Heart left ventricle (tissue), 16 donors: ENCODE data around the gene MRPL53. TPM values are rescaled to one million over a fixed set of nuclear protein-coding genes. Genes with fewer than 3 reads are reported as not detected.
A peak's percentile ranks its signal among the peaks of the same experiment; 100 is the strongest.

Experiments used
- ATAC-seq, 4 donors: fragments of 200-7000 bp; cut with Tn5 transposase; one replicate each; pipeline ENCODE4 v1.9.1; 2020 to 2022; ENCODE audit warnings: moderate library complexity in 4 of 4, mild to moderate bottlenecking in 3 of 4, moderate number of reproducible peaks in 1 of 4
- DNase-seq, 5 donors: peaks; one replicate each; pipeline ENCODE4 v3.0.0-alpha.2; 2020
- H3K27ac ChIP-seq, 12 donors: fragments of 200-600 bp; sonication (generic) in 4 of 12; one replicate each; pipeline versions ENCODE4 v1.5.0 to v1.8.0; 2016 to 2022; ENCODE audit warnings: mild to moderate bottlenecking in 2 of 12
- H3K27me3 ChIP-seq, 9 donors: fragments of 200-600 bp; sonication (generic) in 2 of 9; one replicate each; pipeline versions ENCODE4 v1.5.1 to v1.8.0; 2016 to 2022; ENCODE audit warnings: mild to moderate bottlenecking in 3 of 9
- H3K36me3 ChIP-seq, 9 donors: fragments of 200-600 bp; sonication (generic) in 2 of 9; one replicate each; pipeline versions ENCODE4 v1.5.0 to v1.8.0; 2018 to 2022; ENCODE audit warnings: mild to moderate bottlenecking in 2 of 9
- H3K4me1 ChIP-seq, 12 donors: fragments of 200-600 bp; sonication (generic) in 4 of 12; one replicate each; pipeline versions ENCODE4 v1.5.0 to v1.8.0; 2016 to 2022; ENCODE audit warnings: mild to moderate bottlenecking in 3 of 12
- H3K4me3 ChIP-seq, 12 donors: fragments of 200-600 bp; sonication (generic) in 4 of 12; one replicate each; pipeline versions ENCODE4 v1.5.0 to v1.8.0; 2017 to 2022; ENCODE audit warnings: mild to moderate bottlenecking in 9 of 12, moderate library complexity in 4 of 12
- H3K9me3 ChIP-seq, 12 donors: fragments of 200-600 bp; sonication (generic) in 4 of 12; one replicate each; pipeline versions ENCODE4 v1.5.0 to v1.8.0; 2016 to 2022; ENCODE audit warnings: mild to moderate bottlenecking in 1 of 12
- CTCF ChIP-seq, 12 donors: fragments of 200-600 bp; sonication (generic) in 4 of 12; IDR thresholded peaks; one replicate each; pipeline versions ENCODE4 v1.5.0 to v1.8.0; 2018 to 2022; ENCODE audit warnings: antibody characterized with exemption in 12 of 12, mild to moderate bottlenecking in 5 of 12
- POLR2A ChIP-seq, 2 donors: fragments of 450-650 bp; IDR thresholded peaks; one replicate each; pipeline ENCODE4 v1.6.1; 2017; ENCODE audit warnings: antibody characterized with exemption in 2 of 2, mild to moderate bottlenecking in 2 of 2, moderate library complexity in 2 of 2
- WGBS, 4 donors: extraction: QIAGEN DNeasy Blood & Tissue Kit in 2 of 4; methylation state at CpG; one replicate each; pipeline versions ENCODE4 v1.1.5 to v1.1.7; 2013 to 2018; 5-methylcytosine and 5-hydroxymethylcytosine counted together
- intact Hi-C, 10 donors: fragments of 100-400 bp; cut with DNase I; formaldehyde crosslinking; loops; one replicate each; pipeline versions ENCODE4 v1.11.1 to v1.14.2; 2022
- polyA plus RNA-seq, 2 donors: library from polyadenylated mRNA; stranded (reverse); fragments of 200-250 nt; gene quantifications; one replicate each; pipeline ENCODE4 v1.2.3, GENCODE V29; 2013
- total RNA-seq, 9 donors: library from RNA; depleted of rRNA in 2 of 9; stranded (reverse); fragments of >200 nt in 2 of 9; fragmentation: NEBNext Ultra II Directional in 3 of 9; extraction: Animal tissue kit (Norgen Biotek cat#: 25700) in 3 of 9; gene quantifications; one replicate each; pipeline versions ENCODE4 v1.1.0 to v1.2.4, GENCODE V29; 2016 to 2023
- donor health status: ischemic (EF 13 %, LVEDD 7.1; RV severe dilation, severe dysfunction).
- donor health status: healthy with polysubstance abuse.
- donor health status: DM: no; HTN: yes; CAD: no.
- donor health status: DM: no; HTN: no; CAD: no.
- donor health status: ischemic (EF 25% LVEDD 6.9; RV normal size, moderate dysfunction).
- donor health status: ischemic (EF 25% LVEDD 5.7; RV mildly dilated, moderate dysfunction).
- donor health status: healthy.
- donor health status: DM: yes; HTN: yes; CAD: no.
- donor health status: ischemic (EF 35%, LVEDD 5.7; RV mildly dilated, moderate dysfunction).
- donor health status: nonischemic (EF 11% LVEDD 7.7; RV severe dilation, severe dysfunction).
- donor health status: DM: yes; HTN: yes; CAD: no.
- donor health status: PGD.
- donor health status: ischemic (EF 29% LVEDD 5.4; RV normal size, mild dysfunction).
- donor health status: nonischemic (EF 23%, LVEDD 6.1; RV moderate dilation, normal function).

MRPL53 gene
- total and polyA plus RNA-seq, 11 donors, result 64.9 to 180 (median 135) TPM

GRCh38 chr2:74512744-74513604, 40.5 kb upstream of the MRPL53 start:
- H3K27ac ChIP-seq, result no peak overlapping the region
- H3K4me1 ChIP-seq, result peaks cover 0 to 44% (median 26%) of the 10 kb centered on the region in 12 donors
- DNase-seq (peak in 1 of 5 donors; percentile 7), ATAC-seq (no peak)
- peaks cover 55 to 91% (median 79%) of the 10 kb centered on the region in 9 donors for H3K27me3 ChIP-seq
- intact Hi-C loops, result no loop called here
- no peak overlapping the region for H3K4me3 ChIP-seq
- TF ChIP-seq CTCF (IDR thresholded peaks at IDR 0.05) (no peak), POLR2A (IDR thresholded peaks at IDR 0.05) (no peak)
- H3K9me3 ChIP-seq, result no peaks in the 10 kb centered on the region
- H3K36me3 ChIP-seq, result no peaks in the 10 kb centered on the region
- WGBS, 4 donors, result 4 to 11% (median 6%) methylated on average over 9 to 36 of the region's 36 CpGs

GRCh38 chr2:74511104-74511989, 38.9 kb upstream of the MRPL53 start:
- intact Hi-C loops, result no loop called here
- Histone ChIP-seq H3K4me3 (no peak overlapping the region), H3K27ac (no peak overlapping the region), H3K27me3 (peaks cover 42 to 79% (median 62%) of the 10 kb centered on the region in 9 donors), H3K9me3 (no peaks in the 10 kb centered on the region), H3K4me1 (peaks cover 4 to 44% (median 30%) of the 10 kb centered on the region in 12 donors), H3K36me3 (peaks cover 0 to under 1% (median 0%) of the 10 kb centered on the region in 9 donors)
- DNase-seq, result no peak
- no peak for ATAC-seq
- 33 to 51% (median 34%) methylated on average over 11 of the region's 11 CpGs for WGBS, 4 donors
- TF ChIP-seq POLR2A (IDR thresholded peaks at IDR 0.05) (no peak), CTCF (IDR thresholded peaks at IDR 0.05) (no peak)

- ATAC-seq (no peak), DNase-seq (no peak)
- TF ChIP-seq POLR2A (IDR thresholded peaks at IDR 0.05) (no peak), CTCF (IDR thresholded peaks at IDR 0.05) (no peak)
- Histone ChIP-seq H3K9me3 (no peaks in the 10 kb centered on the region), H3K4me1 (peaks cover 6 to 44% (median 31%) of the 10 kb centered on the region in 12 donors), H3K27me3 (peaks cover 31 to 74% (median 52%) of the 10 kb centered on the region in 9 donors), H3K36me3 (peaks cover 0 to 11% (median 8%) of the 10 kb centered on the region in 9 donors), H3K4me3 (no peak overlapping the region), H3K27ac (no peak overlapping the region)
- WGBS, 4 donors, result 68 to 79% (median 73%) methylated on average over 4 of the region's 4 CpGs
- intact Hi-C loops, result no loop called here
Observed at GRCh38 chr2:74510272-74510671, 37.8 kb upstream of the MRPL53 start.
